Mammary epithelial cell (primary cell): ENCODE measurements around the gene HBG1.

Source experiments
- EZH2 ChIP-seq: IDR thresholded peaks from 2 replicates; pipeline ENCODE4 v1.6.1; 2012; ENCODE audit warnings: low read length, inconsistent platforms, borderline replicate concordance
- TF ChIP-seq, protein P1 (sequence below), 2 donors: IDR thresholded peaks in 1 of 2; conservative IDR thresholded peaks in 1 of 2; 2 replicates each; pipeline ENCODE4 v1.5.1; 2011 to 2012; ENCODE audit warnings: inconsistent platforms in 2 of 2, low read length in 2 of 2, mild to moderate bottlenecking in 2 of 2, control low read depth in 1 of 2, low read depth in 1 of 2; ENCODE audit not compliant: insufficient read depth in 1 of 2; ENCODE audit errors: extremely low read depth in 1 of 2

DNA sequence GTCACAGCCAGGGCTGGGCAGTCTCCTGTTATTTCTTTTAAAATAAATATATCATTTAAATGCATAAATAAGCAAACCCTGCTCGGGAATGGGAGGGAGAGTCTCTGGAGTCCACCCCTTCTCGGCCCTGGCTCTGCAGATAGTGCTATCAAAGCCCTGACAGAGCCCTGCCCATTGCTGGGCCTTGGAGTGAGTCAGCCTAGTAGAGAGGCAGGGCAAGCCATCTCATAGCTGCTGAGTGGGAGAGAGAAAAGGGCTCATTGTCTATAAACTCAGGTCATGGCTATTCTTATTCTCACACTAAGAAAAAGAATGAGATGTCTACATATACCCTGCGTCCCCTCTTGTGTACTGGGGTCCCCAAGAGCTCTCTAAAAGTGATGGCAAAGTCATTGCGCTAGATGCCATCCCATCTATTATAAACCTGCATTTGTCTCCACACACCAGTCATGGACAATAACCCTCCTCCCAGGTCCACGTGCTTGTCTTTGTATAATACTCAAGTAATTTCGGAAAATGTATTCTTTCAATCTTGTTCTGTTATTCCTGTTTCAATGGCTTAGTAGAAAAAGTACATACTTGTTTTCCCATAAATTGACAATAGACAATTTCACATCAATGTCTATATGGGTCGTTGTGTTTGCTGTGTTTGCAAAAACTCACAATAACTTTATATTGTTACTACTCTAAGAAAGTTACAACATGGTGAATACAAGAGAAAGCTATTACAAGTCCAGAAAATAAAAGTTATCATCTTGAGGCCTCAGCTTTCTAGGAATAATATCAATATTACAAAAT lies 38.6 kb upstream of the HBG1 start:
- TF ChIP-seq, protein P1, sequence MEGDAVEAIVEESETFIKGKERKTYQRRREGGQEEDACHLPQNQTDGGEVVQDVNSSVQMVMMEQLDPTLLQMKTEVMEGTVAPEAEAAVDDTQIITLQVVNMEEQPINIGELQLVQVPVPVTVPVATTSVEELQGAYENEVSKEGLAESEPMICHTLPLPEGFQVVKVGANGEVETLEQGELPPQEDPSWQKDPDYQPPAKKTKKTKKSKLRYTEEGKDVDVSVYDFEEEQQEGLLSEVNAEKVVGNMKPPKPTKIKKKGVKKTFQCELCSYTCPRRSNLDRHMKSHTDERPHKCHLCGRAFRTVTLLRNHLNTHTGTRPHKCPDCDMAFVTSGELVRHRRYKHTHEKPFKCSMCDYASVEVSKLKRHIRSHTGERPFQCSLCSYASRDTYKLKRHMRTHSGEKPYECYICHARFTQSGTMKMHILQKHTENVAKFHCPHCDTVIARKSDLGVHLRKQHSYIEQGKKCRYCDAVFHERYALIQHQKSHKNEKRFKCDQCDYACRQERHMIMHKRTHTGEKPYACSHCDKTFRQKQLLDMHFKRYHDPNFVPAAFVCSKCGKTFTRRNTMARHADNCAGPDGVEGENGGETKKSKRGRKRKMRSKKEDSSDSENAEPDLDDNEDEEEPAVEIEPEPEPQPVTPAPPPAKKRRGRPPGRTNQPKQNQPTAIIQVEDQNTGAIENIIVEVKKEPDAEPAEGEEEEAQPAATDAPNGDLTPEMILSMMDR (conservative IDR thresholded peaks at IDR 0.05 in 1 of 2, IDR thresholded peaks at IDR 0.05 in 1 of 2; ENCODE audit: extremely low read depth in 1 of 2, insufficient read depth in 1 of 2, low read depth in 1 of 2, low read length in 2 of 2): no peak
- no peak for TF ChIP-seq EZH2
